Measurements from ENCODE around the gene NUDT5.

Gene NUDT5

DNA sequence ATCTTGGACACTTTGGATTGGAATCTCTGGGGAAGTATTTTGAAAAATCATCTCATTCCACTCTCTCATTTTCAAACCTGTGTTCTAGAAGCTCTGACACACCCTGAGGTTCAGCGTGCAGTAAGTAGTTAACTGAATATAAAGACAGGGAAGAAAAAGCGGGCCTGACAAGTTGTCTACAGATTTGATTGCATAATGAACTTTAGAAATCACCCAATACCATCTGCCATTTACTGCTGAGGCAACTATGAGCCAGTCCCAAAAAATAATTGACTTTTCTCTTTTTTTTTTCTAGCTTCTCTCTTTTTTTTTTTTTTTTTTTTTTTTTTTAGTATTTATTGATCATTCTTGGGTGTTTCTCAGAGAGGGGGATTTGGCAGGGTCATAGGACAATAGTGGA, 29.8 kb upstream of the NUDT5 start:
- Histone ChIP-seq H3K27me3 (ENCODE audit: control insufficient read depth, low read length) (no peaks in the 10 kb centered on the region), H3K27ac (ENCODE audit: low read depth, low read length) (no peak overlapping the region), H3K79me2 (ENCODE audit: control insufficient read depth, low read length) (peaks cover 35% of the 10 kb centered on the region), H4K20me1 (ENCODE audit: control insufficient read depth, insufficient read depth, low read depth, low read length) (no peaks in the 10 kb centered on the region), H3F3A (ENCODE audit: control insufficient read depth, insufficient read depth) (no peaks in the 10 kb centered on the region), H3K36me3 (ENCODE audit: control insufficient read depth, low read length) (peaks cover 59% of the 10 kb centered on the region), H3K4me2 (ENCODE audit: low read length) (no peak overlapping the region), H3K9me3 (ENCODE audit: control insufficient read depth, insufficient read depth, low read length) (no peaks in the 10 kb centered on the region), H3K4me1 (ENCODE audit: control insufficient read depth, low read length) (no peaks in the 10 kb centered on the region), H3K9me2 (replicated peaks; ENCODE audit: control insufficient read depth, low read length) (no peaks in the 10 kb centered on the region), H3K4me3 (ENCODE audit: low read length) (no peak overlapping the region)
- no peak for TF ChIP-seq EZH2phosphoT487 (IDR thresholded peaks at IDR 0.05; ENCODE audit: borderline replicate concordance, low read length)
- TF ChIP-seq, protein P1, sequence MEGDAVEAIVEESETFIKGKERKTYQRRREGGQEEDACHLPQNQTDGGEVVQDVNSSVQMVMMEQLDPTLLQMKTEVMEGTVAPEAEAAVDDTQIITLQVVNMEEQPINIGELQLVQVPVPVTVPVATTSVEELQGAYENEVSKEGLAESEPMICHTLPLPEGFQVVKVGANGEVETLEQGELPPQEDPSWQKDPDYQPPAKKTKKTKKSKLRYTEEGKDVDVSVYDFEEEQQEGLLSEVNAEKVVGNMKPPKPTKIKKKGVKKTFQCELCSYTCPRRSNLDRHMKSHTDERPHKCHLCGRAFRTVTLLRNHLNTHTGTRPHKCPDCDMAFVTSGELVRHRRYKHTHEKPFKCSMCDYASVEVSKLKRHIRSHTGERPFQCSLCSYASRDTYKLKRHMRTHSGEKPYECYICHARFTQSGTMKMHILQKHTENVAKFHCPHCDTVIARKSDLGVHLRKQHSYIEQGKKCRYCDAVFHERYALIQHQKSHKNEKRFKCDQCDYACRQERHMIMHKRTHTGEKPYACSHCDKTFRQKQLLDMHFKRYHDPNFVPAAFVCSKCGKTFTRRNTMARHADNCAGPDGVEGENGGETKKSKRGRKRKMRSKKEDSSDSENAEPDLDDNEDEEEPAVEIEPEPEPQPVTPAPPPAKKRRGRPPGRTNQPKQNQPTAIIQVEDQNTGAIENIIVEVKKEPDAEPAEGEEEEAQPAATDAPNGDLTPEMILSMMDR (IDR thresholded peaks at IDR 0.05; ENCODE audit: low read depth, low read length, poor library complexity, severe bottlenecking), result no peak

DNA sequence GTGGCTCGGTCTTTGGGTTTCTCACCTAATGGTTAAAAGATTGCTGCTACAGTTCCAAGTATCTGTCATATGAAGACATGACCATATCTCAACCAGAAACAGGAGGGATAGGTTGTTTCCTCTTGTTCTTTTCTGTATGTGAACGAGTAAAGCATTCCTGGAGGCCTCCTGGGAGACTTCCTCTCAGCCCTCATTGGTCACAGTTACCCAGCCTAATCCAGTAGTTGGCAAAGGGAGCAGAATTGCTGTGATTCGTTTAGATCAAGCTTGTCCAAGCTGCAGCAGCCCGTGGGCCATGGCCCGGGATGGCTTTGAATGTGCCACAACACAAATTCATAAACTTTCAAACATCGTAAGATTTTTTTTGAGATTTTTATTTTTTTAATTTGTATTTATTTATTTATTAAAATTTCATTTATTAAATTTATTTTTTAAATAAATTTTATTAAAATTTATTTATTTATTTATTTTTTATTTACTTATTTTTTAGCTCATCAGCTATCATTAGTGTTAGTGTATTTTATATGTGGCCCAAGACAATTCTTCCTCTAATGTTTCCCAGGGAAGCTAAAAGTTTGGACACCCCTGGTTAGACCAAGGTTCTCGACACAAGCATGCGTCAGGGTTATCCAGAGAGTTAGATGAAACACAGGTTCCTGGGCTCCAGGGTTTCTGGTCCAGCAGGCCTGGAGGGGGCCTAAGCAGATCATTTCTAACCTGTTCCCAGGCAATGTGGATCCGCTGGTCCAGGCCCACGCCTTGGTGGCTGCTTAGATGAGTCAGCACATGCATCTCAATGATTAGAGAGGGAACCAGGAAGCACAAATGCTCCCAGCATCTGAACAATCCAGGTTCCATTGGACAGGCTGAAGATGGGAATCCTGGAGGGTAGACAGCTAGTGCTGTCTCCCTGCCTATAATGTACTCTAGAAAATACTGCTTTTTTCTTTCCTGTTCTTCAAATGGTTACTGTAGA, 25.9 kb upstream of the NUDT5 start:
- no peaks in the 10 kb centered on the region for H3F3A ChIP-seq (ENCODE audit: control insufficient read depth, insufficient read depth)
- no peak overlapping the region for H3K4me3 ChIP-seq (ENCODE audit: low read length)
- no peaks in the 10 kb centered on the region for H3K4me1 ChIP-seq (ENCODE audit: control insufficient read depth, low read length)
- peaks cover 73% of the 10 kb centered on the region for H3K36me3 ChIP-seq (ENCODE audit: control insufficient read depth, low read length)
- H3K4me2 ChIP-seq (ENCODE audit: low read length), result no peak overlapping the region
- no peaks in the 10 kb centered on the region for H3K9me3 ChIP-seq (ENCODE audit: control insufficient read depth, insufficient read depth, low read length)
- no peaks in the 10 kb centered on the region for H3K27me3 ChIP-seq (ENCODE audit: control insufficient read depth, low read length)
- no peak for TF ChIP-seq EZH2phosphoT487 (IDR thresholded peaks at IDR 0.05; ENCODE audit: borderline replicate concordance, low read length)
- TF ChIP-seq, protein P1 (IDR thresholded peaks at IDR 0.05; ENCODE audit: low read depth, low read length, poor library complexity, severe bottlenecking), result no peak
- no peak overlapping the region for H3K27ac ChIP-seq (ENCODE audit: low read depth, low read length)
- H3K79me2 ChIP-seq (ENCODE audit: control insufficient read depth, low read length), result peaks cover 58% of the 10 kb centered on the region
- no peaks in the 10 kb centered on the region for H4K20me1 ChIP-seq (ENCODE audit: control insufficient read depth, insufficient read depth, low read depth, low read length)
- H3K9me2 ChIP-seq (replicated peaks; ENCODE audit: control insufficient read depth, low read length), result no peaks in the 10 kb centered on the region

DNA sequence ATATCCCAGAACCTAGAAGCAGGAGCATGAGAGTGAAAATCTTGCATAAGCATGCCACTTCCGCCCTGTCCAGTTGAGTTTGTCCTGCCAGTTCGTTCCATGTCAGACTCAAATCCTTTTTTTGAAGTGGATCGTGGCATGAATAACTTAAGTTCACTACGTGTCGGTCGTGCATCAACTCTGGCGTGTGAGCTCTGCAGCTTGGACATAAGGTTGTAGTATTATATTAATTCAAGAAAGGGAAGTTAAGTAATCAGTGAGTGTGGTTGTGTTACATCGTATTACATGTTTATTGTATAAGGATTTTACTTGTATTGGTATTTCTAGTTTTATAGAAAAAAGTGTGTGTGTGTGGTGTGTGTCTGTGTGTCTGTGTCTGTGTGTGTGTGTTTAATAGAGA, 23.3 kb upstream of the NUDT5 start:
- peaks cover 72% of the 10 kb centered on the region for H3K79me2 ChIP-seq (ENCODE audit: control insufficient read depth, low read length)
- no peaks in the 10 kb centered on the region for H3K9me3 ChIP-seq (ENCODE audit: control insufficient read depth, insufficient read depth, low read length)
- TF ChIP-seq, protein P1 (IDR thresholded peaks at IDR 0.05; ENCODE audit: low read depth, low read length, poor library complexity, severe bottlenecking), result no peak
- TF ChIP-seq EZH2phosphoT487 (IDR thresholded peaks at IDR 0.05; ENCODE audit: borderline replicate concordance, low read length), result no peak
- no peak overlapping the region for H3K4me2 ChIP-seq (ENCODE audit: low read length)
- no peak overlapping the region for H3K4me3 ChIP-seq (ENCODE audit: low read length)
- no peaks in the 10 kb centered on the region for H3K9me2 ChIP-seq (replicated peaks; ENCODE audit: control insufficient read depth, low read length)
- peaks cover 81% of the 10 kb centered on the region for H3K36me3 ChIP-seq (ENCODE audit: control insufficient read depth, low read length)
- no peak overlapping the region for H3K27ac ChIP-seq (ENCODE audit: low read depth, low read length)
- peaks cover 13% of the 10 kb centered on the region for H3K4me1 ChIP-seq (ENCODE audit: control insufficient read depth, low read length)
- no peaks in the 10 kb centered on the region for H3K27me3 ChIP-seq (ENCODE audit: control insufficient read depth, low read length)
- H3F3A ChIP-seq (ENCODE audit: control insufficient read depth, insufficient read depth), result peaks cover 4% of the 10 kb centered on the region; the same call in 1 of the 2 replicates
- no peaks in the 10 kb centered on the region for H4K20me1 ChIP-seq (ENCODE audit: control insufficient read depth, insufficient read depth, low read depth, low read length)
